Smooth muscle cell of the brain vasculature (primary cell): Measurements from ENCODE around the gene MICAL2.
A peak's percentile ranks its signal among the peaks of the same experiment; 100 is the strongest.

ENCODE experiments used
- DNase-seq: peaks from one replicate; pipeline ENCODE4 v3.0.0-alpha.2; 2012; ENCODE audit warnings: low read depth, low spot score

Gene MICAL2

DNA sequence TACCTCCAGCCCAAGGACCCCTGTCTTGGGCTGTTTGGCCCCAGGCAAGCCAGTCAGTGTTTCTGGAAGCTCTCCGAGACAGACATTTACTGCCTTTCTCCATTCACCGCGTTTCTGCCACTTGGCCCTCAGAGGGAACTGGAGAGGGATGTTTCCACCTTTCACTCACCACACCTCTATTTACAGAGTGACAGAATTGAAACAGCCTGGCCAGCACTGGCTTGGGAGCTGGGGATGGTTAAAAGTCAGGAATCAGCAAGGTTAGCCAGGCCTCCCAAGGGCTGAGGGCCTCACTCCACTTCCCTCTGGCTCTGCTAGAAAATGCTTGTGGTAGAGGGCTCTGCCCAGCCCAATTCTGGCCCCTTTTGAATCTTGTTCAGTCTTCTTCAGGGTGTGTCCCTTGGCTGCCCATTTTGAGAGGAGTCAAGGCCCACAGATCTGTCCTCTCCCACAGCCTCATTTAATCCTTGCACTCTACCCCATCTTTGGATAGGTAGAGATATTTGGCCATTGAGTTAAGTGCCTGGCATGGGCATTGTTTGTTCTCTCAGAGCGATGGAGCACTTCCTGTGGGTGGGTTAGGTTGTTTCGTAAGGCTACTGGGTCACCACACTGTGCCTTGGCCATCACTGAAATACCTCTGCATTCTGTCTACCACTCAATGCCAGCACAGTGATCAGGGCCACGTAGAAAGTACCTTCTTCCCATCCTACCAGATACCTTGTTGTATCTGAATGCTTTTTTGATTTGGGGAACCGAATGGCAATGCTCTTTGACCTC, 119.2 kb downstream of the MICAL2 start:
- DNase-seq, result no peak

DNA sequence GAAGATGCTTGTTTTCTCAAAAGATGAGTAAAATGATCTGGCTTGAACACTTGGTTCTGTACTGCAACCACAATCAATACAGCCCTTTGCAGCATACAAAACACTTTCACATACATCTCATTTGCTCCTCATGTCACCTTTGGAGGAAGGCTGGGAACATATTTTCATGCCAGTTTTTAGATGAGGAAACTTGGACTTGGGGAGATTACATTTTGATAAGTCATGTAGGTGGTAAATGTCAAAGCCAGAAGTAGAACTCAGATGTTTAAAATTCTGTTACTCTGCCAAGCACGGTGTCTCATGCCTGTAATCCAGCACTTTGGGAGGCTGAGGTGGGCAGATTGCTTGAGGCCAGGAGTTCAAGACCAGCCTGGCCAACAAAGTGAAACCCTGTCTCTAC, 121.8 kb downstream of the MICAL2 start:
- DNase-seq, result no peak

DNA sequence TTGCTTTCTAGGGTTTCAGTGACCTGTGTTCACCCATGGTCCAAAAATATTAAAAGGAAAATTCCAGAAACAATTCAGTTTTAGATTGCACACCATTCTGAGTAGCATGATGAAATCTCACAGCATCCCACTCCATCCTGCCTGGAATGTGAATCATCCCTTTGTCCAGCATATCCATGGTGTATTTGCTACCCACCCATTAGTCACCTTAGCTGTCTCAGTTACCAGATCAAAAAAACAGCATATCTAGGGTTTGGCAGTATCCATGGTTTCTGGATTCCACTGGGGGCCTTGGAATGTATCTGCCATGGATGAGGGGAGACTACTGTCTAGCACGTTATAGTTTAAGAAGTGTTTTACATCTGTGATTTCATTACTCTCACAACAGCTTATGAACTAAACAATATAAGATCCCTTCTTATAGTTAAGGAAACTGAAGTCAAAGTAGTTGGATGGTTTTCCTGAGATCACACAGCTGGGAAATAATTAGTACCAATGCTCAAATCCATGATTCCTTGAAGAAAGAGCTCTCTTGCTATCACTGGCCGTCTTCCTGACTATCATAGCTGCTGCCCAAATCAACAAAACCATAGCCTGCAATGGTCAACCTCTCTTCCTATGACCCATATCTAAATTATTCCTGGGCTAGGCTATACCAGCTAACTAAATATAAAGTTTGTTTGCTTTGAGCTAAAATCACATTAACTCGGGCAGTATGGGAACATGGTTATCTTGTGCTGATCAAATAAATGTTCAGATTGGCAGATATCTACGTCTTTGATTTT, 122.6 kb downstream of the MICAL2 start:
- no peak for DNase-seq

DNA sequence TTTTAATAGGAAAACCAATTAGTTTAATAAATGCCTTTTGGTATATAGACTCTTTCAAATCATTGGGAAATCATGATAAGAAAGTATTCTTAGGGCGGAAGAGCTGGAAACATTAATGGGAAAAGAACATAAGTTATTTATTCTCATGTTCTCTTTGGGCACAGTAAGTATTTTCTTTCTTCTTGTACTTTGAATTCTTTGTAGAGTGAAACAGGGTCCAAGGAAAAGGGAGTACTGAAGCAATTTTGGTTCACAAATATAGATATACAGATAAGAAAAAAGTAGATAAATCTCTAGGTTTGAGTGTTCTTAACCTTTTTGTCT, 123.2 kb downstream of the MICAL2 start:
- DNase-seq, result no peak

DNA sequence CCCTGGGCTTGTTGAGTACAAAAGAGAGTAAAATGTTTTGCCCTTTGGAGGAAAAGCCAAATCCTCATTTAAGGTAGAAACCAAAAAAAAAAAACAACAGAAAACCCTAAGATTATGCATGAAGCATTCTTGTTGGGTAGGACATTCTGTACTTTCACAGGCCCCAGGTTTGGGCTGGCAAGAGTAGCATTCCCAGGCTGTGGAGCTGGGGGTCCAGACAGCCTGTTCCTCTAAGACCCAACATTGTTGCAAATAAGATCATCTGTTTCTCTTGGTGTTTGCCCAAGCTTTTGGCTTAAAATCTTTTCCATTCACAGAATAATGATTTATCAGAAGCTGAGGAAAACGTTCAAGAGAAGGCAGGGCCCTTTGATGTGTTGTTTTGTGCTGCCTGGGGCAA, 123.8 kb downstream of the MICAL2 start:
- DNase-seq, result no peak

DNA sequence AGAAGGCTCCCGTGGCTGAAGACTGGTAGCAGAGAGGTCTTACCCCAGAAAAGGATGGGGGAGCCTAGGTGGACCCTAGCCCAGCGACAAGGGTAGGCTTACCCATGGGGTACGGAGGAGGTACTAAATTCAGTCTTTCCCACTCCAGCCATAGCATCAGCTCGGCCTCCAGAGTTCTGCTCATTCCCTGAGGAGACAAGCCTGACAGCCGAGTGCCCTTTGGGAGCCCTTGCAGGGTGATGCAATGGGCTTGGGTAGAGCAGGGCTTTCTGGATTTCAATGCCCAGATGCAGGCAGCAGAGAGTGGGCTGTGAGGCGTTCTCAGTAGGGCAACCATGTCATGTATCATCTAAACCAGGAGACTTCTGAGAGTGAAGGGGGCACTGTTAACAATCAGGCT, 124.7 kb downstream of the MICAL2 start:
- DNase-seq, result no peak

DNA sequence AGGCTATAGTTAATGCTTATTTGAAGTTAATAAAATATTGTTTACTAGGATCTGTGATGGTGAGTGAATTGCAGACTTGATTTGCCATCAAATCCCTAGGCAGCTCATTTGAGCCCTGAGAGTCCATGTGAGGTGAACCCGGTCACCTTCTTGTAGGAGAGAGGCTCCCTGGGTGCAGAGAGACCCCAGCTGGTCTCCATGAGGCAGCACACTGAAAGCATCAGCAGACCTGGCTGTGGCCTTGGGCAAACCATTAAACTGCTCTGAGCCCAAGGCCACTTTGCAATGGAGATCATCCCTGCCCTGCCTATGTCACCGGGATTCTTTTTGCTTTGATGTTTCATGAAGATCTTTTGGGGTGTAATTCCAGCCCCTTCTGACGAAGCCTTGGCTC, 125.2 kb downstream of the MICAL2 start:
- DNase-seq, result no peak

DNA sequence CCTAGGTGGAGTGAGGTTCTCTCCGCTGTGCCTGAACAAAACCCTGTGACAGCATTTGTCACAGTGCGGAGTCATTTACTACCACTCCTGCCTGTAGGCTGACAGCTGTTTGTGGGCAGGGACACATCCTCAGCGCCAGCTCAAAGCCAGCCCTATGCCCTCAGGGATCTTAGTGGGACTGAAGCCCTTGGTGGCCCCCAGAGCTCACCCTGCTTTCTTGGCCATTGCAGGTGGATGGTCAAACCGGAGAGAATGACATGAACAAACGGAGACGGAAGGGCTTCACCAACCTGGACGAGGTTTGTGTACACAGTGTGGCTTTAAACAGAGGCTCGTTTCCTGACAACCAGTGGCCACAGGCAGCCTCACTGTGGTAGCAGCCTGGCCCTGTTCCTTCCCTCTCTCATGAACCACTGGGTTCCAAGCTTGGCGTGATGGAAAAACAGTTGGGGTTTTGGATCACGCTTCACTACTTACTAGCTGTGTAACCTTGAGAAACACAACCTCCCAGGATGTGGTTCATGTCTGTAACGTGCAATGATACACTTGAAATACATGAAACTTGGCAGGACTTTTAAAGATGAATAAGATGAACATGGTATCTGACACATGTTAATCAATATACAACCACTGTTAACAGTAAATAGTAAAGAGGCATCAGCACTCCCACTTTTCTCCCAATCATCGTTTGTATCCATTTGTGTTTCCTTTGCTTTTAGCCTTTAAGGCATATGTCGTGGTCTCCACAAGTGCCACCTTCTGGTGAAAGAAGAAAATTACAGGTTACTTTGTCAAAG, 125.8 kb downstream of the MICAL2 start:
- DNase-seq, result peak; percentile 61

DNA sequence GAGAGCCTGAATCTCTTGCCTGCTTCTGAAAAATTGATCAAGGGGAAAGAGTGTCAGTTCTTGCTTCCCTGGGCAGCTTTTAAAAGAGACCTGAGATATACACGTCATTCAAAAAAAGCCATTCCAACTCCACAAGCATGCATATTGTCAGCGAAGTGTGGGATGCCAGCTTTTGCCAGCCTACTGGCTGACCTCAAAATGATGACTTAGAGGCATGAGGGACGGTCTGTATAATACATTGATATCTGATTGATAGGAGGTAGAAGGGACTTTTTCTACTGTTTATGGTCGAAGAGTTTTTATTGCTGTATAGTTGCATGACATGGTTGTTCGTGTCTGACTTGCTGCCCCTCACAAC, 126.3 kb downstream of the MICAL2 start:
- no peak for DNase-seq

DNA sequence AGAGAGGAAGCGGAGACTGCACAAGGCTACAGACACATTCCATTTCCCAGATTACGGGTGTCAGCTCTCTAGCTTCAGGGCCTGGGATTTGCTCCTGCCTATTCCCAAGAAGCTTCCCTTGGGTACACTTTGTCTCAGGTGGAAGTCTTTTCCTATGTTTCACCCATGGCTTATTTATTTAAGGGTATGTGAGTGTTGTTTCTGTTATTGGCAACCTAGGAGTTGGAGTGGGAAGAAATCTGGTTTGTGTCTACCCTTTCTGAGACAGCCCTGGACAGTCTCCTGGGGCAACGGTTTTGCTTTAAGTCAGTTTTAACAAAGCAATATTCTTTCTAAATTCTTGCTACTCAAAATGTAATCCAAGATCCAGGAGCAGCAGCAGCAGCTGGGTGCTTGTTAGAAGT, 127.0 kb downstream of the MICAL2 start:
- no peak for DNase-seq

DNA sequence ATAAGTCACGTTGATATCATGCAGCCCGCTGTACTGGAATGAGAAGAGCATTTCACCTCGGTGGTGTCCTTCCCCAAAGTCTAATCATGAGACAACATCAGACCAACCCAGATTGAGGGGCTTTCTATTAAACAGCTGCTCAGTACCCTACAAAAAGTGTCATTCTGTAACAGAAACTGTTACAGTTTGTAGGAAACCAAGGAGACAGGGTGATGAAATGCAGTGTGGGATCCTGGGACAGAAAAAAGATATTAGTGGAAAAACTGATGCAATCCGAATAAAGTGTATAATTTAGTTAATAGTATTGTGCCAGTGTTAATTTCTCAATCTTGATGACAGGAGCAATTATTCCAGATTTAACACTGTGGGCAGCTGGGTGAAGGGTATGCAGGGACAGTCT, 128.0 kb downstream of the MICAL2 start:
- no peak for DNase-seq

DNA sequence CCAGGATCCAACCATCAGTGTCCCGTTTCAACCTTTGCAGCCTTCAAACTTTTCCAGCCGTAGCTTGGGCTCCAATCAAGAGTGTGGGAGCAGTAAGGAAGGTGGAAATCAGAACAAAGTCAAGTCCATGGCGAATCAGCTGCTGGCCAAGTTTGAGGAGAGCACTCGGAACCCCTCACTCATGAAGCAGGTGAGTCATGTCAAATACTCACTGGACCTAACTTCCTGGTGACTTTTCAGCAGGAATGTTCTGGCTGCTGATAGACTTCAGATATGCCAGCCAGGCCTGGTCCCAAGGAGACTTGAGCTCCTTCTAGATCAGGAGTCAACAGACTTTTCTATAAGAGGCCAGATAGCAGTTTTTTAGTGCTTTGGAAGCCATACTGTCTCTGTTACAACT, 129.0 kb downstream of the MICAL2 start:
- no peak for DNase-seq

DNA sequence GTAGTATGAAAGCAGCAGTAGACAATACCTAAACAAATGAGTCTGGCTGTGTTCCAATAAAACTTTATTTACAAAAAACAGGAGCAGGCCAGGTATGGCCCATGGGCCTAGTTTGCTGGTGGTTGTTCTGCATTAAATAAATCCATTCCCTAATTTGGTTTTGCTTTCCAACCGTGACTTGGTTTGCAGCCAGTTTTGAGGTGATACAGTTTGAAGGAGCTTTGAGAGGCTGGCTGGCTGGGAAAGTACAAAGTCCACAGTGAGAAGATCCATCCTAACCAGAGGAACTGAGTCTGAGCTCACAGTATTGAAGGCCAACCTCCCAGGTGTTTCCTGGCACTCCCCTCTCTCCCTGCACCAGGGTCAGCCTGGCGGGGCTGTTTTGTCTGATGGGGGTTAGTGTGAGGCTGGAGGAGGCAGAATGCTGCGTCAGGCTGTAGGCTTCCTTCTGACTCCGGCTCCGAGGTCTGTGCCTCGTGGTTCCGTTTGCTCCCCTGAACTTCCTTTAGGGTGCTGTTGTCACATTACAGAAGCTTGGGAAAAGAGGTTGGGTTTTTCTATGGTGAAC, 129.5 kb downstream of the MICAL2 start:
- no peak for DNase-seq

DNA sequence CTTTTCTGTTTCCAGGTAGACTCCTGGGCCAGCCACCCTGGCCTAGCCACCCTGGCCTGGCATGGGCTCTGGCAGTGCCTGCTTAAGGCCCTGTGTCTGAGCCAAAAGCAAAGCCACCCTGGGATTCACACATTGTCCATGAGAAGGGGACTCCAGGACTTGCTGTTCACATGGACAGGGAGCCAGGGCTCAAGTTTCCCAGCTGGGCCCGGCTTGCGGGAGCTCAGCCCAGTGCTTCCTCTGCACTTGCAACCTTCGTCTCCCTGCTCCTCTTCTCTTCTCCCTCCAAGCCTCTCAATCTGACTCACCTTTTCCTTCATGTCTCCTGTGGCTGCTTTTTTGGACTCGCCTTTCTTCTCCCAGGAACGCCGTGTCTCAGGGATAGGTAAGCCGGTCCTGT, 130.3 kb downstream of the MICAL2 start:
- no peak for DNase-seq

DNA sequence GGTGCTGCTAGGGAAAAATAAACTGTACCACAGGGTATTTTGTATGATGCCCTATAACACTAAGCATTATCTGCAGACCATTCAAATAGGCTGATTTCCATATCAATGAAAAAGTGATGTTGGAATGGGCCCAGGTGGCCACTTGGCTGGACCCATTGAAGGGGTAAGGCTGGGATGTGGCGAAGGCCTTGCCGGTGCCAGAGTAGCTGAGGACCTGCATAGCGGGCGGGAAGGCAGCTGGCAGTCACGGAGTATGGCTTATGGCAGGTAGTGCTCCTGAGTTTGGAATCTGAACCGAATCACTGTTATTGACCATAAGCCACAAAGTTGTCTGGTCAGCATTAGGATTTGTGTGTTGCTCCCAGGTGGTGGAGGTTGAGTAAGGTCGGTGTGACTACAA, 131.0 kb downstream of the MICAL2 start:
- DNase-seq, result no peak

DNA sequence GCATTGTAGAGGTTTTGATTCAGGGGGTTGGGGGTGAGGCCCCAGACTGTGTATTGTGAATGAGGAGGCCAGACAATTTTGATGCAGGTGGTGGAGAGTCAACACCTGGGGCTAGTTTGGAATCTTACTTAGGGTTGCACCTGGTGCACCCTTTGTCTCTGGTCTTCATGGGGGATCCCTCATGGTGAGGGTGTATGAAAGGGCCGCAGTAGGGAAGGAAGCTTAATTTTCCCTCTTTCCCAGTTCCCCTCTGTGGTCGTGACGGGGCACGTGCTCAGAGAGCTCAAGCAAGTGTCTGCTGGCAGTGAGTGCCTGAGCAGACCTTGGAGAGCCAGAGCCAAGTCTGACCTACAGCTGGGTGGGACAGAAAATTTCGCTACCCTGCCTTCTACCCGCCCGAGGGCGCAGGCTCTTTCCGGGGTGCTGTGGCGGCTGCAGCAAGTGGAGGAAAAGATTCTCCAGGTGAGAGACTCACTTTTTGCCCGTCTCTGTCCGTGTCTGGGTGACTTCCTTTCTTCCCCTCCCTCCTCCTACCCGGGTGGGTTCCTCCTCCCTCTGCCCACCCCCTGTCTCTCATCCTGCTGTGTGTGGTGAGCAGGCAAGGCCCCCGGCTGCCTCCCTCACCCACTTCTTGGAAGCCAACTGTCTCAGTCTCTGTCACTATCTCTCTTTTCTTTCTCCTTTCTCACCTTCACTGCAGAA, 131.7 kb downstream of the MICAL2 start:
- DNase-seq, result no peak

DNA sequence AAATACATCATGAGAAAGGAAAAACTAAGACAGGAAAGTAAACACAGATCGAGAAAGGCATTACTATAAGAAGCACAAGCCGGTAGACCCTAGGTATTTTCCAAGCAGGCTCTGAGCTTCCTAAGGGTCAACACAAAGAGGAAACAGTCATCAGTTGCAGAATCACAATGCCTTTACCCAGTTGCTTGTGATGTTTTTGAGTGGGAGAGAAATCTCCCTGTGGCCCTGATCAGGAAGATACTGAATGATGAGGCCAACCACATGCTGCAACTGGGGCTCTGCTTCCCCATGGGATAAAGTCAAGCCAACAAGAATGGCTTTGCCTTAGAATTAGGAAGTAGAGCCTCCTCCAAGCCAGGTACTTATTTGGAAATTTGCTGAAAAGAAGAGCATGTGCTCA, 132.6 kb downstream of the MICAL2 start:
- no peak for DNase-seq

DNA sequence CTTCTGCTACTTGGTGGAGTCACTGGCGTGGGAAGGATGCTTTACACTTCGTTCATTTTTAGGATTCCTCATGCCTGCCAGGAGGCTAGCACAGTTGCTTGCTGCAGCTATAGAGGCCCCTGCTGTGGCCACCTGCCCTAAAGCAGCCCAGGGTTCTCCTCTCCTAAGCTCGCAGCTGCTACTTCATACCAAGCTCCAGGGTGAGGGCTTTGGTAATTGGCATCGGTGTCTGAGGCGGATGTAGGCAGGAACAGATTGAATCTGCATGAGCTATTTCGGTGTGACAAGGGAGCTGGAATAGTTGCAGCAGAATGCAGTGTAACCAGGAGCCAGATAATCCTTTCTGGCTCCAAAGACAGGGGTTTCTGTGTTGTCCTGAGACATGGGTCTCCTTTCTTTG, 133.1 kb downstream of the MICAL2 start:
- no peak for DNase-seq

DNA sequence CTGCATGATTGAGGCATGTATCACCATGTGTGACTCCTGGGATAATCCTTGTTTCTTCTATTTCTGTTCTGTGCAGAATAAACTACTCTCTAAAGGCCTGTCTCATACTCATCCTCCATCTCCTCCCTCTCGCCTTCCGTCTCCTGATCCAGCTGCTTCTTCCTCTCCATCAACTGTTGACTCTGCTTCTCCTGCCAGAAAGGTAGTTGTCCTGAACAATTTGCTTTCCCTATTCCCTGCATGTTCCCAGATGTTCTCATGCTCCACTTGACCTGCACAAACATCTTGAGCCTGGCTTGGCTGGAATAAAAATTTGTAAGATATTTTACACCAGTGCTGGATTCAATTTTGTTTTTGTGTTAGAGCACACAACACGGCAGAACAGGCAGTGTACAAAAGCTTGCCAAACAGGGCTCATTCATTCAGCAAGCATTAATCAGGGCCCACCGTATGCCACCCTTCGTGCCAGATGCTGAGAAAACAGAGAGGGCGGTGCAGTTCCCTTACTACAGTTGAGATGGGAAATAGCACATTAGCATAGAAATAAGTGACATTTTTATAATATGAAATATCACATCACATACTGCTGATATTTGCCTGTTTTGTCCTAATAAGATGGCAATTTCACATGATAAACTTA, 133.6 kb downstream of the MICAL2 start:
- no peak for DNase-seq

DNA sequence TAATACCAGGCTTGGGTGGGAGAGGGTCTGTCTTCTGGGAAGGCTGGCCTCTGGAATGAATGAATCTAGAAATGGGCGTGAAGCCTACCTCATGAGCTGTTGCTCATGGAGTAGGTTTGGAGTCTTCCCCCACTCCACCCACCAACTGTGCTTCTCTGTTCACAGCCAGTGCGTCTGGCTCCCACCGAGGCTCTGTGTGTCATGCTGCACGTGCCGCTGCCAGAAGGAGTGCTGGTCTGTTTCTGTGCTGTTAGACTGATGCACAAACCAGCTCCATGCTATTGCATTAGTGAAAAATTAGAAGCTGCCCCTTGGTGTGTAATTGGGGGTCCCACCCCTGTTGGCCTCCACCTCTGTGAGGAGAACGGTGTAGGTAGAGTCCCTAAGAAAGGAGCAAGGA, 134.7 kb downstream of the MICAL2 start:
- DNase-seq, result no peak

DNA sequence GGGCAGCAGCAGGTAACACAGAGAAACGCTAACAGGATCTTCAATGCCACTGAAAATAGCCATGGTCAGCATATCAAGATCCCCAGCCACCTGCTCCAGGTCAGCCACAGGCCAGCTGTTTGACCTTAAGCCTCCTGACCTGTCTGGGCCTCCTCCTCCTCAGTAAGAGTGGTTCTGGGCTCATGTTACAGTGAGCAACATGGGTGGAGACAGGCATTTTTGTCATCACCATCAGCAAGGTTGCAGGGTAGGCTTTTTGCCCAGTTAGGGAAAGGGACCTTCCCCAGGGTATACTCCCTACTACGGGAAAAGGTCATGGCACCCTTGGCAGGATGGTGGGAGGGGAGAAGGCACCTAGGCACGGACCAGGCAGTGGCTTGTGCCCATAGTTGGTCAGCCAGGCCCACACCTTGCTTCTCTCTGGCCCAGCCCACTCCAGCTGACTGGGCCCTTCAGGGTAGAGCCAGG, 135.2 kb downstream of the MICAL2 start:
- no peak for DNase-seq
